Islet precursor cell (in vitro differentiated cells): ENCODE measurements around the gene PRSS36.
"Not testable (repeated sequence)": the region's sequence is repeated elsewhere in the genome, so short reads cannot be mapped to it uniquely, and the experiment has no call there.

ENCODE experiments used
- DNase-seq: peaks from one replicate; pipeline ENCODE4 v3.0.0-alpha.2; 2018

The PRSS36 gene

DNA sequence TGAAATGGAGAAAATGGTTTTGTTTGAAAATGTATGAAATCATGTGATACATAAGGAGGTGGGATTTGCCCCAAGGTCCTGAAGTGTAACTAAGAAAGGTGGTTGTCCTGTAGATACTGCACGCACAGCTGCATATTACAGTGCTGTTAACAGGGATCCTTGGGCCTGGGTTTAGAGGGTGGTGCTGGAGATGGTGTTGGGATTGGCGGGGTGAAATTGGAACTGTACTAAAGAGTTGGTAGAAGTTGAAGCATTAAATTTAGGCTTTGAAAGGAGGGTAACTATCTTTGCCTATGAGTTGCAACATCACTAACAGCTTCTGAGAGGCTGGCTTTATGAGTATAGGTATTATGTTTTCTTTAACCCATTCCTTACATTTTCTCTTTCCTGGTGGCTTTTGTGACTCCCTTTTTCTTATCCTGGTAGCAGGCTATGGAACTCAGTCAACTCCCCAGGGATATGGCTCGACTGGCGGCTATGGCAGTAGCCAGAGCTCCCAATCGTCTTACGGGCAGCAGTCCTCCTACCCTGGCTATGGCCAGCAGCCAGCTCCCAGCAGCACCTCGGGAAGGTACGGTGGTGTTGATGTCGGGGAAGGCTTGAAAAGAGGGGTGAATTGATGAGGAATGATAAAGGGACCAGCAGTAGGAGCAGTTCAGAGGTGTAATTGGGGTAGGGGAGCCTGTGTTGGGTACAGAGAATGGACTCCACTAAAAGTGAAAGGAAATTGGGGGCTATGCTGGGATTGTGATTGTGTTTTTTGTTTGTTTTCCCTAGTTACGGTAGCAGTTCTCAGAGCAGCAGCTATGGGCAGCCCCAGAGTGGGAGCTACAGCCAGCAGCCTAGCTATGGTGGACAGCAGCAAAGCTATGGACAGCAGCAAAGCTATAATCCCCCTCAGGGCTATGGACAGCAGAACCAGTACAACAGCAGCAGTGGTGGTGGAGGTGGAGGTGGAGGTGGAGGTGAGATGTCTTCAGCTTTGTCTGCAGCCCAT, 33.9 kb upstream of the PRSS36 start:
- no peak for DNase-seq

GRCh38 chr16:31182391-31182790, 32.5 kb upstream of the PRSS36 start:
- DNase-seq = no peak

GRCh38 chr16:31181102-31181830, 31.4 kb upstream of the PRSS36 start:
- DNase-seq = no peak

DNA sequence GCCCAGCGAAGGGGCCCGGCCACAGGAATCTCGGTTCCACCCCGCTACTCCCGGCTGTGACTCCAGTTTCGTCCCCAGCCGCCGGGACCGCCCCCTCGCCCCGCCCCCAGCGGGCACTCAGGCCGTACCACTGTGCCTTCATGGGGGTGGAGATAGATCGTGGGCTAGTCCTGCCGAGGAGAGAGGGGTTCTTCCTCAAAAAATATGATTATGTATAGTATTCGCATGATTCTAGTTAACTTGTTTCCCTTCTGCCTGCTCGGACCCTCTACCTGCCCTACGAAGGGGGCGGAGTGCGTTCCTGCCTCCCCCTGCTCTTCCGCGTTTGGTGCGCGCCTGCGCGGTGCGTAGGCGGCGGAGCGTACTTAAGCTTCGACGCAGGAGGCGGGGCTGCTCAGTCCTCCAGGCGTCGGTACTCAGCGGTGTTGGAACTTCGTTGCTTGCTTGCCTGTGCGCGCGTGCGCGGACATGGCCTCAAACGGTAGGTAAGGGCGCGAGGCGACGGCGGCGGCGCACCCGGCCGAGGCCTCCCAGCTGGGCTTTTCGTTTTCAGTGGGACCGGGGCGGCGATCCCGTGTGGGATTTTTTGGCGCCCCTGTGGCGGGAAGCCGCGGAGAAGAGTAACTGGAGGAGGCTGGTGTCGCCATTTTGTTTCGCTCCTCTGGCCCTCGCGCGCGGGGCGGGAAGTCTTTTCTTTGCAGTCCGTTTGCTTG, 30.0 kb upstream of the PRSS36 start, which contains the start of gene FUS:
Gene FUS, plus strand, starts transcription at position 393 of the 713 bp plus-strand sequence. Its CDS starts 76 bp downstream, at position 469.
- DNase-seq = peak; percentile 91

- no peak for DNase-seq
These were observed 29.4 kb upstream of the PRSS36 start for GRCh38 chr16:31179219-31179746.

DNA sequence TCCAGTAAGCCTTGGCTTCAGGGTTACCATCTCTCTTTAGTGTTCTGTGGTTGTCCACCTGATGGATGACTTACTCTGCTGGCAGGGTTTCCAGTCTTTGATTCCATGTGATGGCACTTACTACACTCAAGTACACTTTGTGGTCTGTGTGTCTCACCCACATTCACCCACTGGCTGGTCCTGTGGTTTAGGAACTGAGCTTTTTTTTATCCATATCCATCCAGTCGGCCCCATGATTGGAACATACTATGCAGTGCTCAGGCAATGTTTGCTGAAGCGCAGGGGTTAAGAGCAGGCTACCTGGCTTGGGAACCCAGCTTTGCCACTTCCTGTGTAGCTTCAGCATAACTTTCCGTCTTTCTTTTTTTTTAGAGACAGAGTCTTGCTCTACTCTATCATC, 27.3 kb upstream of the PRSS36 start:
- DNase-seq = no peak

DNA sequence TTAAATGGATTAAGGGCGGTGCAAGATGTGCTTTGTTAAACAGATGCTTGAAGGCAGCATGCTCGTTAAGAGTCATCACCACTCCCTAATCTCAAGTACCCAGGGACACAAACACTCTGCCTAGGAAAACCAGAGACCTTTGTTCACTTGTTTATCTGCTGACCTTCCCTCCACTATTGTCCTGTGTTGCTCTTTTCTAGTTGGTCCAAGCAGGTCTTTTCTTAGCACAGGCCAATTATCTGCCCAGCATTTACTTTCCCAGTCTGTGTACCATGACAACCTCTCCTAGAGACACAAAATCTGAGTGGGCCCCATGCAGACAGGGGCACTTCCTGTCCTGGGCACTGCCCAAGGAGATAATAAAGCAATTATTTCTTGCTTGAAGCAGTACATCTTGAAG, 20.2 kb upstream of the PRSS36 start:
- not testable (repeated sequence) for DNase-seq

DNA sequence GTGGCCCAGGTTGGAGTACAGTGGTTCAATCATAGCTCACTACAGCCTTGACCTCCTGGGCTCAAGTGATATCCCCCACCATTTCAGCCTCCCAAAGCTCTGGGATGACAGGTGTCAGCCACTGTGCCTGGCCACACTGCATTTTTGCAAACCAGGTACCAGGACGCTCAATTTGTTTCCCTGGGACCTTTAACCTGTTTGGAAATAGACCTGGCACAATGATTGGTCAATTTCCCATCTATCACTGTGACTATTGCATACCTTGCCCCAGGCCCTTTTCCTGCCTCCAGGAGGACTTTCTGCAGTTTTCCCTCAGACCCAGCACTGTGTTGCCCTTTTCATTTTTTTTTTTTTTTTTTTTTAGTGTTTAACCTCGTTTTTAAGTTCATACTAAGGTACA, 19.0 kb upstream of the PRSS36 start:
- DNase-seq = peak; percentile 62

DNA sequence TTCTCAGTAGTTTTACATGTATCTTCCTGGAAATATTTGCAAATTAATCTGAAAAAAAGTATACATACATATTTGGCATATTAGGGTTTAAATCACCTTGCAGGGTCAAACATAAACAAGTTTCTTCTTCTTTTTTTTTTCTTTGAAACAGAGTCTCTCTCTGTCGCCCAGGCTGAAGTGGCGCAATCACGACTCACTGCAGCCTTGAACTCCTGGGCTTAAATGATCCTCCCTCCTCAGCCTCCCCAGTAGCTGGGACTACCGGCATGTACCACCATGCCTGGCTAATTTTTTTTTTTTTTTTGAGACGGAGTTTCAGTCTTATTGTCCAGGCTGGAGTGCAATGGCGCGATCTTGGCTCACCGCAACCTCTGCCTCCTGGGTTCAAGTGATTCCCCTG, 17.4 kb upstream of the PRSS36 start:
- DNase-seq = no peak

DNA sequence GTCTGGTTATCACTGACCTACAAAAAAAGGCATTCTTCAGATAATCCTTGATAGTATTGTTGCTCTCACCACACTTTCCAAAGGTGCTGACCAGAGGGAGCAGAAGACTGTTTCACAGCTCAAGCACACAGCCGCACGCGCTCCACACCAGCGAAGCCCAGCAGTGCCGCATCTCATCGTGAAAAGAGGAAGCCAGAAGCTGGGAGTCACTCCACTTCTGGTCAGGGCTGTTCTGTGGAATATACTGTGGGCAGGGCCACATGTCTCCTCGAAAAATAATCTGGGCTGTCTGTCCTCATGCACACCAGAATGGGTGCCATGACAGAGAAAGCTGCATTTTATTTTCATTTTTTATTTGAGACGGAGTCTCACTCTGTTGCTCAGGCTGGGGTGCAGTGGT, 7.3 kb upstream of the PRSS36 start:
- DNase-seq = no peak

DNA sequence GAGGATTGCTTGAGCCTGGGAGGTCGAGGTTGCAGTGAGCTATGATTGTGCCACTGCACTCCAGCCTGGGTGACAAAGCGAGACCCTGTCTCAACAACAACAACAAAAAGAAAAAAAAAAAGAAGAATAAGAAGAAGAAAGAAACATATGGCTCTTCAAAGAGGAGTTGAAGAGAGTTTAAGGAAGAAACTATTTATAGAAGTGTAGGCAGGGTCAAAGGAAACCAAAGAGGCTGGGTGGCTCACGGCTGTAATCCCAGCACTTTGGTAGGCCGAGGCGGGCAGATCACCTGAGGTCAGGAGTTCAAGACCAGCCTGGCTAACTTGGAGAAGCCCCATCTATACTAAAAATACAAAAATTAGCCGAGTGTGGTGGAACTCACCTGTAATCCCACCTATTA, 1.1 kb upstream of the PRSS36 start:
- DNase-seq = not testable (repeated sequence)

- peak; percentile 52 for DNase-seq
These were observed 534 bp downstream of the PRSS36 start for GRCh38 chr16:31149332-31149731.

DNA sequence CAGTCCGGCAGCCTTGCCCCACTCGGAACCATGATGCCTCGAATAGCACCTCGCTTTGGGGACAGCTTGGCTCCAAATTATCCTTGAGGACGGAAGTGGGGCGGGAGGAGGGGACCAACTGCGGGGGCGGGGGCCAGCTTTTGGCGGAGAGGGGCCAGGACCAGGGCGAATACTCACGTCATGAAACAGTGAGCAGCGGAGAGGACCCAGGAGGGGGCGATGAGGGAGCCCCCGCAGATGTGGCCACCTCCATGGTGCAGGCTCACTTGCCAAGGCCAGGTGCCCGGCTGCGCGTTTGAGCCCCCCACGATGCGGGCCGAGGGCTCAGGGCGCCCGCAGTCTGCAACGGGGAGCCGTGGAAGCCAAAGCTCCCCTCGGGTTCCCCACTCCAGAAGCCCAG, 970 bp downstream of the PRSS36 start:
- DNase-seq = no peak

DNA sequence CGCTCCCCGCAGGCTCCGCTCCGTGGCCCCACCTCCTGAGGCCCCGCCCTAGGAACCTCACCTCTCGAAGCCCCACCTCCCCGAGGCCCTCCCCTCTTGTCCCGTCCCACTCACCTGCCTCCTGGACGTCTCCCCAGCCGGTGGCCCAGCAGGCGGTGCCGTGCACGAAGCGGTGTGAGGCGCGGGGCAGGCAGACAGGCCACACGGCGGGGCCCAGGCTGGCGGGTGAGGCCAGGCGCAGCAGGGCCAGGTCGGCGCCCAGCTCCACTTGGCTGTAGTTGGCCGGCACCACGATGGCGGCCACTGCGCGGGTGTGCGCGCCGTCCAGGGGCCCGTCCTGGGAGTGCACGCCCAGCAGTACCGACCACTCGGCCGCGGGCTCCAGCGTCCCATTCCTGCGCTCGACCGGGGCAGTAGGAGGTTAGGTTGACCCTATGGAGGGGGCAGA, 1.6 kb downstream of the PRSS36 start:
- peak; percentile 82 for DNase-seq

DNA sequence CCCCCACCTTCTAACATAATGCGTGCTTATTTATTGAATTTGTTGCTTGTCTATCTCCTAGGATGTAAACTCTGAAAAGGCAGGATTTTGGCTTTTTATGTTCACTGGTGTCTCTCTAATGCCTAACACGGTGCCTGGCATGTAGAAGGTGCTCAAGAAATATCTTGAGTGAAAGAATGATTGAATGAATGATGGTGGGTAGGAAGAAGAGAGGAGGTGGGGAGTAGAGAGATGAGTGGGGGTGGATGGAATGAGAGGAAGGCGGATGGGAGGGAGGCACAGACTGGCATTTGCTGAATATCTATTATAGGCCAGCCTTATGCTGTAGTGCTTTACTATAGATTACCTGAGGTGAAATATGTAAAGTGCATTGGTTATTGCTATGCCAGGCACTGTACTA, 2.3 kb downstream of the PRSS36 start:
- DNase-seq = no peak

- DNase-seq = no peak
These were observed 4.4 kb downstream of the PRSS36 start for GRCh38 chr16:31145398-31145990.

- not testable (repeated sequence) for DNase-seq
These were observed 5.4 kb downstream of the PRSS36 start for GRCh38 chr16:31144418-31144817.

- no peak for DNase-seq
These were observed 6.1 kb downstream of the PRSS36 start for GRCh38 chr16:31143694-31144148.

DNA sequence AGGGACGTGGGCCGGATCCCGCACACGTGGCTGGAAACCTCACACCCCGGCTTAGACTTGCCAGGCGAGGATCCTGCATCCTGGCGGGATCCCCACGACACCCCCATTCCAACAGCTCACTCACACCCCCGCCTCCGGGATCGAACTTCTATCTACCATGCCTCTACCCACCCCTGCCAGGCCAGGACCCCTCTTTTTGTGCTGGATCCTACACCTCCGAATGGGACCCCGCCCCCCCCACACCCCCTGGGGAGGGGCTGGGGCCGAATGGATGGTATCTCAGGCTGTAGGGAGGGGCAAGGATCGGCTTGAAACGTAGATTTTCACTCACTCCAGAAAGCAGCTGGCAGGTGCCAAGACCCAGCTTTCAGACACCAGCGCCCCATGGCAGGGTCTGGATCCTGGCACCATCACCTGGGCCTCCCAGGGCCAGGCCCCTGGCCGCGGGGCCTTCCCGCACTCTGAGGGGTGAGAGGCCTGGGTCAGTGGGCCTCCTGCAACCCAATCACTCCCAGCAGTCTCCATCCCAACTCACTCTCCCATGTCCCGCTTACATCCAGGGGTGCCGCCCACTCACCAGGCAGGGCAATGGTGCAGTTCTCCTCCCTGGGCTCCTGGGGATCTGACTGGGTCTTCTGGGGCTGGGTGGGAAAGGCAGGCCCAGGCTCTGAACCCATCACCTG, 6.7 kb downstream of the PRSS36 start:
- no peak for DNase-seq

GRCh38 chr16:31142109-31143010, 7.5 kb downstream of the PRSS36 start:
- DNase-seq = peak; percentile 100
